Muscle layer of colon (tissue), 2 donors: ENCODE results near the gene LYZL6.

Experiments used
- H3K27ac ChIP-seq: one replicate; pipeline ENCODE4 v1.7.0; 2013; ENCODE audit warnings: low read depth, mild to moderate bottlenecking, low read length, moderate library complexity
- H3K27me3 ChIP-seq, 2 donors: one replicate each; pipeline ENCODE4 v1.7.0; 2013; ENCODE audit warnings: low read length in 2 of 2, mild to moderate bottlenecking in 2 of 2; ENCODE audit not compliant: insufficient read depth in 2 of 2, control insufficient read depth in 1 of 2
- H3K36me3 ChIP-seq: one replicate; pipeline ENCODE4 v1.7.0; 2013; ENCODE audit warnings: mild to moderate bottlenecking, low read length; ENCODE audit not compliant: insufficient read depth
- H3K4me1 ChIP-seq: one replicate; pipeline ENCODE4 v1.7.0; 2013; ENCODE audit warnings: mild to moderate bottlenecking, low read length; ENCODE audit not compliant: insufficient read depth
- H3K4me3 ChIP-seq, 2 donors: one replicate each; pipeline ENCODE4 v1.7.0; 2013; ENCODE audit warnings: low read length in 2 of 2, low read depth in 1 of 2, mild to moderate bottlenecking in 1 of 2, moderate library complexity in 1 of 2
- H3K9ac ChIP-seq: one replicate; pipeline ENCODE4 v1.7.0; 2013; ENCODE audit warnings: low read length
- H3K9me3 ChIP-seq: one replicate; pipeline ENCODE4 v1.7.0; 2013; ENCODE audit warnings: mild to moderate bottlenecking, low read length
- donor health status: abdominal sarcoma.
- donor health status: Adenocarcinoma of cecum.

Gene LYZL6

DNA sequence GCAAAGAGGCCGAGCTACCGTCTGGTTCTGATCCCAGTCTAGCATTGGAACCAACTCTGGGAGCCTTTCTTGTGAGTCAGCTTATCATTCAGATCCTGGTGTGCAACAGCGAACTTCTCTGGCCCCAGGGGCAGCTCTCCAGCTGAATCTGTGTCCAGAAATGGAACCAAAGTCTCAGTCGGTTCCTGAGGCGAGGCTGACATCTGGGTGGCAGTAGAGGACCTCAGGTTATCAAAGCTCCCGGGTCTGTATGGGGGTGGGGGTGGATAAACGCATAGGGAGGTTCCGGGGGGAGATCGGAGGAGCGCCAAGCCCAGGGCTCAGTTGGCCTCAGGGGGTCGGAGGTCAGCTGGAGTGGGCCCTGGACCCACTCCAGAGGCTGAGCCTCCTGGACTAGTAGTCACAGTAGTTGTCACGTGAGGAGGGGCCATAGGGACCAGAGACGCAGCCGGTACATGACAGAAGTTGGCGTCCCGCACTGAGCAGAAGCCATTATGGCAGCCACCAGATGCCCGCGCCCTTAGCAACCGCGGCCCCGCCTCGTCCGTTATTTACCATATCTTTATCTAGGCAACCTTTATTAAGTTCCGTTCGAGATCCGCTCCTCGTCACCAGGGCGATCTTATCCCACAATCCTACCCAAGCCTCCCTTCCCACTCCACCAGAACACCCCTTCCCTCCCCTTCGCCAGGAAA is 25.8 kb downstream of the LYZL6 start:
- no peaks in the 10 kb centered on the region for H3K4me1 ChIP-seq
- no peaks in the 10 kb centered on the region for H3K27me3 ChIP-seq
- H3K27ac ChIP-seq: no peak overlapping the region
- H3K9me3 ChIP-seq: no peaks in the 10 kb centered on the region
- no peaks in the 10 kb centered on the region for H3K36me3 ChIP-seq
- H3K4me3 ChIP-seq: no peak overlapping the region
- H3K9ac ChIP-seq: no peak overlapping the region

DNA sequence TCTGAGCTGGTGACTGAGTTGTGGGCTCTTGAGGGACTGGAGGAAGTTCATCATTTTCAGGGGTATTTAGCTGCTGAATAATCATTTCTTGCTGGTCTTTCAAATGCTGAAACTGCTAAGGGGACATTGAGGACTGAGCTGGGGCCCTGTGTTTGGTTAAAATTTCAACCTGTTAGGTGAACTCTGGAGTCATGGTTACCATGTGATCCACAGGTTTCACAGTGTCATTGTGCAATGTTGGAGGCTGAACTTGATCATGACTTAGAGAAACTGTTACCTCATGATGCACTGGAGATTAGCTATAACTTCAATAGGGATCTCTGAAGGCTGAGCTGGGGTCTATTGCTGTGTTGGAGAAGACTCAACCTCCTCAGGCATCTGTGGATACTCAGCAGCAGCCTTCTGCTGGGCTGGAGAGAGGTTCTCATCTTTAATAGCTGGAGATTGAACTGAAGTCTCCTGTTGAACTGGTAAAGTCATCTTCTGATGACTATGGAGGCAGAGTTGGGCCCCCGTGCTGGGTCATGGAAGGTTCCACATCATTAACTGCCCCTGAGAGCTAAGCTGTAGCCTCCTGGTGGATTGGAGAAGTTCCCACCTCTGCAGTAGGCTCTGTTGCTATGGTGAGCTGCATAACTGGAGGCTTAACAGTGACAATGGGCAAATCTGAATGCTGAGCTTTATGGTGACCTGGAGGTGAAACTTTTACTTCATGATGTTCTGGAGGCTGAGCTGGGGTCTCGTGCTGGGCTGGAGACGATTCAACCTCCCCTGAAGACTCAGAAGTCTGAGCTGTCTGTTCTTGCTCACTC is 28.2 kb downstream of the LYZL6 start:
- no peaks in the 10 kb centered on the region for H3K36me3 ChIP-seq
- no peak overlapping the region for H3K27ac ChIP-seq
- H3K4me1 ChIP-seq: no peaks in the 10 kb centered on the region
- no peaks in the 10 kb centered on the region for H3K27me3 ChIP-seq
- no peak overlapping the region for H3K4me3 ChIP-seq
- no peaks in the 10 kb centered on the region for H3K9me3 ChIP-seq
- H3K9ac ChIP-seq: no peak overlapping the region

DNA sequence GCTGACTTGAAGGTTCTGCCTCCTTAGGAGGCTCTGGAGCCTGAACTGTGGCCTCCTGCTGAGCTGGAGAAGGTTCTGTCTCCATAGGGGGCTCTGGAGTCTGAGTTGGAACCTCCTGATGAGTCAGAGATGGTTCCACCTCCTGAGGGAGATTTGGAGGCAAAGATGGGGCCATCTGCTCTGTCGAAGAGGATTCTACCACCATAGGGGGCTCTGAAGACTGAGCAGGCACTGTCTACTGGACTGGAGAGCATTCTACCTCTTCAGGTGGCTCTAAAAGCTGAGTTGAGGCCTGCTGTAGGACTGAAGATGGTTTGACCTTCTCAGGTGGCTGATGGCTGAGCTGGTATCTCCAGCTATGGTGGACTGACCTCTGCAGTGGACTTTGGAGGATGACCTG is 29.2 kb downstream of the LYZL6 start:
- H3K9me3 ChIP-seq: no peaks in the 10 kb centered on the region
- H3K9ac ChIP-seq: no peak overlapping the region
- no peak overlapping the region for H3K27ac ChIP-seq
- H3K27me3 ChIP-seq: no peaks in the 10 kb centered on the region
- no peaks in the 10 kb centered on the region for H3K36me3 ChIP-seq
- H3K4me1 ChIP-seq: no peaks in the 10 kb centered on the region
- H3K4me3 ChIP-seq: no peak overlapping the region

DNA sequence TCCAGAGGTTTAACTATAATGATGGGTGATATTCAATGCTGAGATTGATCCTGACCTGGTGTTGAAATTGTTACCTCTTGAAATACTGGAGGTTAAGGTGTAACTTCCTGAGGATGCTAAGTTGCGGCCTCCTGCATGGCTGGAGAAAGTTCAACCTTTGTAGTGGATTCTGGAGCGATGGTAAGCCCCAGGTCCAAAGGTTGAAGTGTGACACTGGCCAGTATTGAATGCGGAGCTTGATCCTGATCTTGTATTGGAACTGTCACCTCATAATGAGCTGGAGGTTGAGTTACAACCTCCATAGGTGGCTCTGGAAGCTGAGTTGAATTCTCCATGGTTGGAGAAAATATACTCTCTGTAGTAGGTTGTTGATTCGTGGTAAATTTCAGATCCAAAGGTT is 29.9 kb downstream of the LYZL6 start:
- H3K27ac ChIP-seq: no peak overlapping the region

GRCh38 chr17:35912942-35913341 is 30.6 kb downstream of the LYZL6 start:
- H3K4me1 ChIP-seq: no peaks in the 10 kb centered on the region
- H3K9me3 ChIP-seq: no peaks in the 10 kb centered on the region
- H3K27me3 ChIP-seq: no peaks in the 10 kb centered on the region
- no peak overlapping the region for H3K4me3 ChIP-seq
- H3K36me3 ChIP-seq: no peaks in the 10 kb centered on the region
- no peak overlapping the region for H3K27ac ChIP-seq
- H3K9ac ChIP-seq: no peak overlapping the region

More for the DNA sequence above, 29.9 kb downstream of the LYZL6 start:
- no peaks in the 10 kb centered on the region for H3K9me3 ChIP-seq
- no peaks in the 10 kb centered on the region for H3K36me3 ChIP-seq
- H3K4me3 ChIP-seq: no peak overlapping the region
- H3K27me3 ChIP-seq: no peaks in the 10 kb centered on the region
- no peak overlapping the region for H3K9ac ChIP-seq
- no peaks in the 10 kb centered on the region for H3K4me1 ChIP-seq

DNA sequence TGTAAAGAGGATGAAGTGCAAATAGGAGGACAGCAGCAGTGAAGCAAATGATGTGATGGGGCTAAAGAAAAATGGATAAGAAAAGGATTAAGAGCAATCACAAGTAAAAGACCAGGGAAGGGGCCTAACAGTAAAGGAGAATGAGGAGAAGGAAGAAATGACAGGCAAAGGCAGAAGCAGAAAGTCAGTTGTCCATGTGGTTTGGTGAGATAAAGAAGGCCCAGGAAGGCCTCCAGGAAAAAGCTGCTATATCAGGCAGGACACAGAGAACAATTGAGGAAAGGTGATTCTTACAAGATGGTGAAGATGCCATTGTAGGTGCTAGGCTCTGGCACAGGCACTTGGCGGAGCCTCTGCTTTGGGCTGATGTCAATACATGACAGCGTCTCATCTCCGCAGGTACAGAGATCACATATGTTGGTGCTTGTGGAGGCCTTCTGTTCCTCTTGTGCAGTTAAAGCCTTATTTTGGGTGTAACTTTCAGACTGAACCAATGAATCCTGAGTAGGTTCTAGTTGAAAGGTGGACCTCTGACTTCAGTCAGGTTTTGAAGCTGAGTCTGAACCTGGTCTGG is 31.1 kb downstream of the LYZL6 start:
- Histone ChIP-seq H3K9ac (no peak overlapping the region), H3K27ac (no peak overlapping the region), H3K4me1 (no peaks in the 10 kb centered on the region), H3K27me3 (no peaks in the 10 kb centered on the region), H3K36me3 (no peaks in the 10 kb centered on the region), H3K9me3 (no peaks in the 10 kb centered on the region), H3K4me3 (no peak overlapping the region)

- H3K4me3 ChIP-seq: no peak overlapping the region
- no peaks in the 10 kb centered on the region for H3K36me3 ChIP-seq
- H3K9ac ChIP-seq: no peak overlapping the region
- no peaks in the 10 kb centered on the region for H3K4me1 ChIP-seq
- no peaks in the 10 kb centered on the region for H3K27me3 ChIP-seq
- no peaks in the 10 kb centered on the region for H3K9me3 ChIP-seq
- no peak overlapping the region for H3K27ac ChIP-seq
Measured at GRCh38 chr17:35909408-35909807, 34.1 kb downstream of the LYZL6 start.

GRCh38 chr17:35907691-35908090 is 35.8 kb downstream of the LYZL6 start:
- Histone ChIP-seq H3K9ac (no peak overlapping the region), H3K27ac (no peak overlapping the region), H3K27me3 (no peaks in the 10 kb centered on the region), H3K9me3 (no peaks in the 10 kb centered on the region), H3K4me3 (no peak overlapping the region), H3K4me1 (no peaks in the 10 kb centered on the region), H3K36me3 (no peaks in the 10 kb centered on the region)

DNA sequence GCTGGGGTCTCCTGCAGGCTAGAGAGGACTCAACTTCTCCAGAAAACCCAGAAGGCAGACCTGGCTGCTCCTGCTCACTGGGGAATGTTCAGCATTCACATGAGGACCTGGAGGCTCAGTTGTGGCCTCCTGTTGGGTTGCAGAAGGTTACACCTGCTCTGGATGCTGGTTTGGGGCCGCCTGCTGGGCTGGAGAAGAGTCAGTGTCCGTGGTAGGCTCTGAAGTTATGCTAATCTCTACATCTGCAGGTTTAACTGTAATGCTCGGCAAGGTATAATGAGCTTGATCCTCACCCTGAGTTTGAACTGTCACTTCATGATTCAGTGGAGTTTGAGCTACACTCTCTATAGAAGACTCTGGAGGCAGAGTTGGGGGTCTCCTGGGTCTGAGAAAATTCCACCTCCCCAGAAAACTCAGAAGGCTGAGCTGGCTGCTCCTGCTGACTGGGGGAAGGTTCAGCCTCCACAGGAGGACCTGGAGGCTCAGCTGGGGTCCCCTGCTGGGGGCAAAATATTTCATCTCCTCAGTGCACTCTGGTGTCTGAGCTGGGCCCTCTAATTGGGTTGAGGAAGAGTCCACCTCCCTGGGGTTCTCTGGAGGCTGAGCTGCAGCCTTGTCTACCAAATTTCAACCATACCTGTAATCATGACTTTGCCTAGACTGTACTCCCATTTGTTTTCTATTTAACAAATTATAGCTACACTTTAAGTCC is 36.4 kb downstream of the LYZL6 start:
- Histone ChIP-seq H3K4me1 (no peaks in the 10 kb centered on the region), H3K4me3 (no peak overlapping the region), H3K27ac (no peak overlapping the region), H3K9ac (no peak overlapping the region), H3K27me3 (no peaks in the 10 kb centered on the region), H3K36me3 (no peaks in the 10 kb centered on the region), H3K9me3 (no peaks in the 10 kb centered on the region)

DNA sequence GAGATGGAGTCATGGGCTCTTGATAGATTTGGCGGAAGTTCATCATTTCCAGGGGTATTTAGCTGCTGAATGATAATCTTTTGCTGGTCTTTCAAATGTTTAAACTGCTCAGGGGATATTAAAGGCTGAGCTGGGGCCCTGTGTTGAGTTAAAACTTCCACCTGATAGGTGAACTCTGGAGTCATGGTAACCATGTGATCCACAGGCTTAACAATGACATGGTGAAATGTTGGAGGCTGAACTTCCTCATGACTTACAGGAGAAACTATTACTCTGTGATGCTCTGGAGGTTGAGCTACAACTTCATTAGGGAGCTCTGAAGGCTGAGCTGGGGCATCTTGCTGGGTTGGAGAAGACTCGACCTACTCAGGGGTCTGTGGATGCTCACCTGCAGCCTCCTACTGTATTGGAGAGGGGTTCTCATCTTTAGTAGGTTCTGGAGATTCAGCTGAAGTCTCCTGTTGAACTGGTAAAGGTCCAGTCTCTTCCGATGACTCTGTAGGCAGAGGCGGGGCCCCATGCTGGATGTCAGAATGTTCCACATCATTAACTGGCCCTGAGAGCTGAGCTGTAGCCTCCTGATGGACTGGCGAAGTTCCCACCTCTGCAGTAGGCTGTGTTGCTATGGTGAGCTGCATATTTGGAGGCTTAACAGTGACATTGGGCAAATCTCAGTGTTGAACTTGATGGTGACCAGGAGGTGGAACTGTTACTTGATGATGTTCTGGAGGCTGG is 37.2 kb downstream of the LYZL6 start:
- no peak overlapping the region for H3K9ac ChIP-seq
- no peak overlapping the region for H3K27ac ChIP-seq

DNA sequence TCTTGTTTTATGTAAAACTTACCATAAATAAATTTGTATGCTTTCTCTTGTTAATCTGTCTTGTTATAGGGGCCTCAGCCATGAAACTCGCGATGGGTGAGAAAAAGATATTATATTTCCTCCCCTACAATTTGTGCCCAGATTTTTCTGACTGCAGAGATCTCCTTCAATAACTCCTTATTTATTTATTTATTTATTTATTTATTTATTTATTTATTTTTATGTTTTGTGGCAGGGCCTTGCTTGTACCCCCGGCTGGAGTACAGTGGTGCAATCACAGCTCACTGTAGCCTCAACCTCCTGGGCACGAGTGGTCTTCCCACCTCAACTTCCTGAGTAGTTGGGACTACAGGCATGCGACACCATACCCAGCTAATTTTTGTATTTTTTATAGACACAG is 40.1 kb downstream of the LYZL6 start:
- no peaks in the 10 kb centered on the region for H3K4me1 ChIP-seq
- H3K4me3 ChIP-seq: no peak overlapping the region
- H3K36me3 ChIP-seq: no peaks in the 10 kb centered on the region
- H3K27me3 ChIP-seq: no peaks in the 10 kb centered on the region
- no peak overlapping the region for H3K9ac ChIP-seq
- H3K9me3 ChIP-seq: no peaks in the 10 kb centered on the region
- no peak overlapping the region for H3K27ac ChIP-seq

More for the DNA sequence above, 37.2 kb downstream of the LYZL6 start:
- no peaks in the 10 kb centered on the region for H3K36me3 ChIP-seq
- H3K9me3 ChIP-seq: no peaks in the 10 kb centered on the region
- H3K27me3 ChIP-seq: no peaks in the 10 kb centered on the region
- H3K4me3 ChIP-seq: no peak overlapping the region
- no peaks in the 10 kb centered on the region for H3K4me1 ChIP-seq
